SK-N-SH treated with all-trans-retinoic acid at 6 μM for 48 hours (cell line): ENCODE data around the gene SEMA3G.

ENCODE experiments used
- ARNTL ChIP-seq: fragments of 450-650 bp; formaldehyde crosslinking; IDR thresholded peaks from 2 replicates; pipeline ENCODE4 v1.5.0; 2020; ENCODE audit warnings: low read depth, mild to moderate bottlenecking, moderate library complexity, borderline replicate concordance
- BACH2 ChIP-seq: fragments of 250-450 bp; sonication (Bioruptor Pico); IDR thresholded peaks from 2 replicates; pipeline ENCODE4 v1.9.0; 2021; ENCODE audit warnings: mild to moderate bottlenecking, borderline replicate concordance
- CREB5 ChIP-seq: fragments of 250-450 bp; sonication (Bioruptor Pico); IDR thresholded peaks from 2 replicates; pipeline ENCODE4 v1.5.1; 2020; ENCODE audit warnings: low read depth, mild to moderate bottlenecking, moderate library complexity
- CSRNP3 ChIP-seq: fragments of 250-450 bp; sonication (Bioruptor Pico); IDR thresholded peaks from 2 replicates; pipeline ENCODE4 v1.5.1; 2021; ENCODE audit warnings: mild to moderate bottlenecking, moderate library complexity
- GLIS3 ChIP-seq: fragments of 250-450 bp; sonication (Bioruptor Pico); IDR thresholded peaks from 2 replicates; pipeline ENCODE4 v1.5.0; 2020; ENCODE audit warnings: mild to moderate bottlenecking, moderate library complexity
- TCF4 ChIP-seq: fragments of 250-450 bp; sonication (Bioruptor Pico); IDR thresholded peaks from 2 replicates; pipeline ENCODE4 v1.8.0; 2021; ENCODE audit warnings: mild to moderate bottlenecking, moderate library complexity, borderline replicate concordance
- ZFP30 ChIP-seq: fragments of 450-650 bp; formaldehyde crosslinking; IDR thresholded peaks from 2 replicates; pipeline ENCODE4 v1.5.0; 2022; ENCODE audit warnings: mild to moderate bottlenecking, moderate library complexity
- ZNF70 ChIP-seq: fragments of 450-650 bp; formaldehyde crosslinking; IDR thresholded peaks from 2 replicates; pipeline ENCODE4 v1.5.0; 2020; ENCODE audit warnings: mild to moderate bottlenecking, moderate library complexity

- TF ChIP-seq ARNTL (CRISPR knock-in tag) (no peak), BACH2 (CRISPR knock-in tag) (no peak), CREB5 (no peak), ZNF70 (no peak), GLIS3 (CRISPR knock-in tag) (no peak), CSRNP3 (CRISPR knock-in tag) (no peak), ZFP30 (CRISPR knock-in tag) (no peak), TCF4 (no peak)
These were observed 11.4 kb upstream of the SEMA3G start for GRCh38 chr3:52456169-52456799.
